IMR-90 (cell line): Measurements from ENCODE around the gene USF1.

Source experiments
- BHLHE40 ChIP-seq: fragments of 150-350 bp; IDR thresholded peaks from 2 replicates; pipeline ENCODE4 v1.6.1; 2016; ENCODE audit warnings: mild to moderate bottlenecking, low read depth, low read length
- CHD1 ChIP-seq: IDR thresholded peaks from 2 replicates; pipeline ENCODE4 v1.6.1; 2012; ENCODE audit warnings: low read depth, low read length, improper control_type of control experiment
- CTCF ChIP-seq: conservative IDR thresholded peaks from 2 replicates; pipeline ENCODE4 v1.5.1; 2012; ENCODE audit warnings: mild to moderate bottlenecking, low read depth, low read length, improper control_type of control experiment
- MAFK ChIP-seq: IDR thresholded peaks from 2 replicates; pipeline ENCODE4 v1.6.1; 2012; ENCODE audit warnings: low read depth, low read length, improper control_type of control experiment
- MAZ ChIP-seq: IDR thresholded peaks from 2 replicates; pipeline ENCODE4 v1.6.1; 2012; ENCODE audit warnings: low read depth, mild to moderate bottlenecking, low read length, improper control_type of control experiment, moderate library complexity, borderline replicate concordance
- MXI1 ChIP-seq: IDR thresholded peaks from 2 replicates; pipeline ENCODE4 v1.6.1; 2012; ENCODE audit warnings: low read depth, mild to moderate bottlenecking, low read length, moderate library complexity, borderline replicate concordance
- POLR2A ChIP-seq: IDR thresholded peaks from 2 replicates; pipeline ENCODE4 v1.6.1; 2012; ENCODE audit warnings: mild to moderate bottlenecking, low read depth, low read length
- RAD21 ChIP-seq: IDR thresholded peaks from 2 replicates; pipeline ENCODE4 v1.6.1; 2012; ENCODE audit warnings: low read length, improper control_type of control experiment
- SMC3 ChIP-seq: fragments of 150-350 bp; IDR thresholded peaks from 2 replicates; pipeline ENCODE4 v1.6.1; 2016; ENCODE audit warnings: low read depth, mild to moderate bottlenecking, antibody characterized with exemption, low read length, moderate library complexity
- USF2 ChIP-seq: fragments of 150-350 bp; IDR thresholded peaks from 2 replicates; pipeline ENCODE4 v1.6.1; 2017; ENCODE audit warnings: mild to moderate bottlenecking, antibody characterized with exemption, low read length, low read depth

- TF ChIP-seq POLR2A = no peak
- no peak for TF ChIP-seq CTCF
- no peak for TF ChIP-seq CHD1
- no peak for TF ChIP-seq MXI1
- no peak for TF ChIP-seq RAD21
- TF ChIP-seq MAZ = no peak
- no peak for TF ChIP-seq MAFK
- no peak for TF ChIP-seq USF2
- no peak for TF ChIP-seq SMC3
- TF ChIP-seq BHLHE40 = no peak
These were observed 38.8 kb upstream of the USF1 start for GRCh38 chr1:161084597-161084988.
